OCI-M2 (cell line): ENCODE data around the gene ENO2.
A peak's percentile ranks its signal among the peaks of the same experiment; 100 is the strongest.

Source experiments
- DNase-seq: peaks from one replicate; lab custom pipeline; 2025; ENCODE audit not compliant: unreplicated experiment; lab: John Stamatoyannopoulos, UW

ENO2 gene

GRCh38 chr12:6946920-6947374, 32.6 kb downstream of the ENO2 start:
- DNase-seq = no peak

- no peak for DNase-seq
Measured at GRCh38 chr12:6947615-6948014, 33.2 kb downstream of the ENO2 start.

GRCh38 chr12:6948873-6949594, 34.7 kb downstream of the ENO2 start:
- no peak for DNase-seq

GRCh38 chr12:6950401-6950801, 36.0 kb downstream of the ENO2 start:
- no peak for DNase-seq

- DNase-seq = no peak
Measured at GRCh38 chr12:6950811-6951540, 36.6 kb downstream of the ENO2 start, which contains the start of gene PTPN6. PTPN6 (plus strand) TSS chr12:6951356; CDS start chr12:6951513, 157 bp downstream.

GRCh38 chr12:6951551-6952120, 37.3 kb downstream of the ENO2 start:
- no peak for DNase-seq

GRCh38 chr12:6952121-6952862, 37.9 kb downstream of the ENO2 start:
- DNase-seq = no peak

- no peak for DNase-seq
Measured at GRCh38 chr12:6952863-6953441, 38.6 kb downstream of the ENO2 start.

- peak; percentile 52 for DNase-seq
Measured at GRCh38 chr12:6953442-6954315, 39.3 kb downstream of the ENO2 start.

- DNase-seq = no peak
Measured at GRCh38 chr12:6954316-6955107, 40.1 kb downstream of the ENO2 start.

GRCh38 chr12:6955108-6956020, 41.0 kb downstream of the ENO2 start:
- no peak for DNase-seq

GRCh38 chr12:6956021-6956727, 41.8 kb downstream of the ENO2 start:
- no peak for DNase-seq

GRCh38 chr12:6957151-6957701, 42.8 kb downstream of the ENO2 start:
- no peak for DNase-seq

- no peak for DNase-seq
Measured at GRCh38 chr12:6957741-6958608, 43.6 kb downstream of the ENO2 start.

GRCh38 chr12:6958609-6959057, 44.3 kb downstream of the ENO2 start:
- no peak for DNase-seq
